Astrocyte of the cerebellum (primary cell): ENCODE data around the gene FDXACB1.
A peak's percentile ranks its signal among the peaks of the same experiment; 100 is the strongest.

Source experiments
- DNase-seq: peaks from one replicate; pipeline ENCODE4 v3.0.0-alpha.2; 2011; ENCODE audit warnings: low read depth
- H3K4me3 ChIP-seq: 2 replicates; pipeline ENCODE4 v1.5.1; 2011; ENCODE audit warnings: mild to moderate bottlenecking, low read depth, low read length, moderate library complexity
- CTCF ChIP-seq: IDR thresholded peaks from 2 replicates; pipeline ENCODE4 v1.5.1; 2012; ENCODE audit warnings: low read length, low read depth, moderate library complexity, mild to moderate bottlenecking; ENCODE audit errors: missing control alignments
- in situ Hi-C: cut with HindIII; loops from 2 replicates; pipeline ENCODE4 v1.10.0; 2017; ENCODE audit warnings: low sequenced_read_pairs

Gene FDXACB1

GRCh38 chr11:111913997-111914396 lies 35.0 kb upstream of the FDXACB1 start:
- H3K4me3 ChIP-seq = no peak overlapping the region
- no peak for TF ChIP-seq CTCF
- in situ Hi-C loops = no loop called here
- no peak for DNase-seq

- in situ Hi-C loops = no loop called here
- no peak for TF ChIP-seq CTCF
- no peak overlapping the region for H3K4me3 ChIP-seq
- DNase-seq = no peak
These were observed 34.3 kb upstream of the FDXACB1 start for GRCh38 chr11:111913031-111913861.

GRCh38 chr11:111912535-111912934 lies 33.6 kb upstream of the FDXACB1 start, which contains the start of gene HSPB2:
Gene HSPB2, plus strand, starts transcription at chr11:111912734. Its CDS starts 96 bp downstream, at chr11:111912830.
- in situ Hi-C loops = no loop called here
- no peak for DNase-seq
- H3K4me3 ChIP-seq = no peak within 1 kb of the TSS
- TF ChIP-seq CTCF = no peak

- DNase-seq = peak; percentile 27
- no peak for TF ChIP-seq CTCF
- no peak within 1 kb of the TSS for H3K4me3 ChIP-seq
- in situ Hi-C loops = no loop called here
These were observed 32.8 kb upstream of the FDXACB1 start, which contains the start of gene CRYAB for GRCh38 chr11:111911563-111912401. Gene CRYAB, minus strand, starts transcription at chr11:111911770. Its CDS starts 46 bp downstream, at chr11:111911724.

- TF ChIP-seq CTCF = no peak
- in situ Hi-C loops = no loop called here
- no peak overlapping the region for H3K4me3 ChIP-seq
These were observed 32.0 kb upstream of the FDXACB1 start for GRCh38 chr11:111910676-111911562.

GRCh38 chr11:111909378-111909777 lies 30.4 kb upstream of the FDXACB1 start:
- in situ Hi-C loops = no loop called here
- no peak for DNase-seq
- TF ChIP-seq CTCF = no peak
- H3K4me3 ChIP-seq = no peak overlapping the region

More at GRCh38 chr11:111910676-111911562, 32.0 kb upstream of the FDXACB1 start:
- DNase-seq = no peak
